Putamen (tissue), 1 donor: ENCODE measurements around the gene LRCOL1.

Experiments
- DNase-seq: peaks from one replicate; pipeline ENCODE4 v3.0.0-alpha.2; 2016; ENCODE audit warnings: low spot score

The LRCOL1 gene

DNA sequence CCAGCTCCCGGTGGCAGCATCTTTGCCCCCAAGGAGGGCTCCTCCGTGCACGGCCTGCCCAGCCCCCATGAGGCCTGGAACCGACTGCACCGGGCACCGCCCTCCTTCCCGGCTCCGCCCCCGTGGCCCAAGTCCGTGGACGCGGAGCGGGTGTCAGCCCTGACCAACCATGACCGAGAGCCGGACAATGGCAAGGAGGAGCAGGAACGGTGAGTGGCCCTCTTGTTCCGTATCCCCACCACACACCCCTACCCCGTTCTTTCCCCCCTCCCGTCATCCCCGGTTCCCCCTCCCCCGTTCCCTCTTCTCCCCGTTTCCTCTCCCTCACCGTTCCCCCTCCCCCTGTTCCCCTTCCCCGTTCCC is 28.3 kb downstream of the LRCOL1 start:
- DNase-seq, result no peak

- DNase-seq, result no peak
Observed at GRCh38 chr12:132581348-132582057, 28.9 kb downstream of the LRCOL1 start.

GRCh38 chr12:132580701-132581292 is 29.6 kb downstream of the LRCOL1 start:
- no peak for DNase-seq

- DNase-seq, result no peak
Observed at GRCh38 chr12:132579744-132580143, 30.6 kb downstream of the LRCOL1 start.

- DNase-seq, result no peak
Observed at GRCh38 chr12:132578826-132579225, 31.6 kb downstream of the LRCOL1 start.

GRCh38 chr12:132578118-132578517 is 32.3 kb downstream of the LRCOL1 start:
- DNase-seq, result no peak

- DNase-seq, result no peak
Observed at GRCh38 chr12:132577191-132577920, 33.0 kb downstream of the LRCOL1 start.

DNA sequence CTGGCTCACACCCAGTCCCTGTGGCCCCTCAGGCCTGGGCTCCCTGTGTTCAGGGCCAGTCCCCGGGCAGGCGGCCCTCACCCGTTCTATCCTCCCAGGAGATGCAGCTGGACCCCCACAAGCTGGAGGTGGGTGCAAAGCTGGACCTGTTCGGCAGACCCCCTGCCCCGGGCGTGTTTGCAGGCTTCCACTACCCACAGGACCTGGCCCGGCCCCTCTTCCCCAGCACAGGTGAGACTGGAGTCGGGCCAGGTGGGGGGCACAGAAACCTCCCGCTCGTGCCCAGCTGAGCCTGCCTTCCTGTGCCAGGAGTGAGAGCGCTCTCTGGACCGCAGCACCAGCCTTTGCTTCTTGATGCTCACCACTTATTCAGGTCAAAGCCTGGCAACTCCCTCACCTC is 33.7 kb downstream of the LRCOL1 start:
- no peak for DNase-seq

DNA sequence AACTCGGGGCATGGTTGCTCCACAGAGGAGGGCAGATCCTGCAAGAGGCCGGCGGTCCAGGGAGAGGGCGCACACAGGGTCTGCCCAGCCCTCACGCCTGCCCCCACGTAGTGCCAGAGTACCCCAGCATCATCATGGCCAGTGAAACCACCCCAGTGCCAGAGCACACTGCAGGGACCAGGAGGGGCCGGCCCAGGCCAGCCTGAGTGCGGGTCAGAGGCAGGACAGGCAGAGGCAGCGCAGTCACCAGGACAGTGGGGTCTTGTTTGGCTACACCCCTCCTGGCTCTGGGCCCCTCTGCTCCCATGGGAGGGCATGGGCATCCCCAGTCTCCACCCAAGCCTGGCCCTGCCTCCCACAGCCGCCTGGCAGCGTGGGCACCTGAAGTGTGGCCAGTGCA is 34.7 kb downstream of the LRCOL1 start:
- DNase-seq, result no peak

- no peak for DNase-seq
Observed at GRCh38 chr12:132574271-132574996, 35.9 kb downstream of the LRCOL1 start.

DNA sequence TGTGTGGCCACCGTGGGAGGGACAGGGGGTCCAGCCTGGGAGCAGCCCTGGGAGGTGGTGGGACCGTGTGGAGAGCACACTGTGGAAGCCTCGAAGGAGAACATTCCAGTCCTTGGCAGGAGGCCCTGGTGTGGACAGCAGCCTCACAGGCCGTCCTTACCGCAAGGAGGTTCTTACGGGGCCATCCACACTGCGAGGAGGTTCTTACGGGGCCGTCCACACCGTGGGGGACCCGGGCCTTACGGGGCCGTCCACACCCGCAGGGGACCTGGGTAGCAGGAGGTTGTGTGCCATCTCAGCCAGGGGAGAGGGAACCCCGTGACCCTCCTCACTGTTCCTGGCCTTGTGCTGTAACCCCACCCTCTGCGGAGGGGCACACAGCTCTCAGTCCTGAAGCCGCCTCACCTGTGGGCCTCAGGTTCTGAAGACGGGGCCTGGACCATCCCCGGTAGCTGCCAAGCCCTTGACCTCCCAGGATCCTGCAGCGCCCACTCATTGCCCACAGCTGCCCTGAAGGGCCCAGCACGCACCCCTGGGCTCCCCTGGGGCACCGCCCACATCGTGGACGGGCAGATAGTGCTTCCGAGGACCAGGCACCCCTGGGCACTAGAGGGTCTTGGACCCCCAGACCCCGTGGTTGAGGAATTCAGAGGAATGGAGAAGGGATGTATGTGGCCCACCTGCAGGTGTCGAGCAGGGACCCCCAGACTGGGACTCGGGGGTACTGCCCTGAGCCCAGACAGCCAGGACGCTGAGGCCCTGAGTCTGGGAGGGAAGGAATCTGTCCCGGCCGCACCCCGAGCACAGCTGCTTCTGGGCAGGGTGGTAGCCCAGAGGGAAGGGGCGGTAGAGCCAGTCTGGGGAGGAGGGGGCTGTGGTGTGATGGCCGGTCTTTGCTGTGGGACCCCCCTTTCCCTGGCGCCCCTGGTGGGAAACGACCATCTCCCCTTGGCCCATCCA is 37.3 kb downstream of the LRCOL1 start:
- no peak for DNase-seq

DNA sequence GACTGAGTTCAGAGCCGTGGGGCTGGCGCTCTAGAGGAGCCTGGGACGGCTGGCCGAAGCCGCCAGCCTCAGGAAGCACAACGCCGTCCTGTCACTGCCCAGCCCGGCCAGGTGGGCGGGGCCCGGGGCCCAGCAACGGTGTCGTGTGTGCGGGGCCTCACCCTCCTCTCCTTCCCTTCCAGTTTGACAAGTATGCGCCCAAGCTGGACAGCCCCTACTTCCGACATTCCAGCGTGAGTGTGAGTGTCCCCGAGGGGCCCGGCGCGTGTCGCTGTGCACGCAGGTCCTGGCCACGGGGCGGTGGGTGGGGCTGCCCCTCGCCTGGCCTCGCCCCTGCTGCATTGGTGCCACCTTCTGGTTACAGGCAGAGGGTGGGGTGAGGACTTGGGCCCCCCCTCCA is 38.3 kb downstream of the LRCOL1 start:
- DNase-seq, result no peak

GRCh38 chr12:132571598-132571997 is 38.8 kb downstream of the LRCOL1 start:
- no peak for DNase-seq

- no peak for DNase-seq
Observed at GRCh38 chr12:132571051-132571450, 39.3 kb downstream of the LRCOL1 start.

- no peak for DNase-seq
Observed at GRCh38 chr12:132570635-132571034, 39.7 kb downstream of the LRCOL1 start.

DNA sequence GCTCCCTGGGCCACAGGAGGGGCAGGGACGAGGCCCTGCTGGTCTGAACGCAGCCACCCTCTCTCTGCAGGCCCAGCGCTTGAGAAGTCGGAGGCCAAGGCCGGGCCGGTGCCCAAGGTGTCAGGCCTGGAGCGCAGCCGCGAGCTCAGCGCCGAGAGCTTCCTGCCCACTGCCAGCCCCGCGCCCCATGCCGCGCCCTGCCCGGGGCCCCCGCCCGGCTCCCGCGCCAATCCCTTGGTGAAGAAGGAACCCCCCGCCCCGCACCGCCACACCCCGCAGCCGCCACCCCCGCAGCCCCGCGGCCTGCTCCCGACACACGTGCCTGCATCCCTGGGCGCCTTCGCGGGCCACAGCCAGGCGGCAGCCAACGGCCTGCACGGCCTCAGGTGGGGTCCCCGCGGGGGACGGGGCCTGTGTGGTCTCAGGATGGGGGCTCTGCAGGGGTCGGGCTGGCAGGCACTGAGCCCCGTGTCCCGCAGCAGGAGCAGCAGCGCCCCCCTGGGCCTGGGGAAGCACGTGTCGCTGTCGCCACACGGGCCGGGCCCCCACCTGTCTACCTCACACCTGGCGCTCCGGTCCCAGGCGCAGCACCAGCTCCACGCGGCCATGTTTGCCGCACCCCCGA is 40.4 kb downstream of the LRCOL1 start:
- DNase-seq, result no peak

- DNase-seq, result no peak
Observed at GRCh38 chr12:132568826-132569480, 41.4 kb downstream of the LRCOL1 start.

DNA sequence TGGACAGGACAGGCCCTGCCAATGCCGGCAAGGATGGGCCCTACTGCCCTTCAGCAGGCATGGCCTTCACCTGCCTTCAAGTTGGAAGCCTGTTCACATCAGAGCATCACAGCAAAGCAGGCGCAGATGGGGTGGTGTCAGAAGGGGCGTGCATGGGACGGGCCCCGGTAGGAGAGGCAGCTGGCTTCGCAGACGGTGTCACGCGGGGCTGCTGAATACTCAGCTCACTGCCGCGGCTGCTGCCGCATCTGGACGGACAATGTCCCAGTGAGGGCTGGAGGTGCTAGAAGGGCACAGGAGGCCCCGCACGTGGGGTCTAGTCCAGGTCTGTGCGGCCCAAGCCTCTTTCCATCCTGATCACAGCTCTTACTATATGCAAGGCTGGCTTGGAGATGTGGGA is 42.1 kb downstream of the LRCOL1 start:
- DNase-seq, result no peak

- peak; percentile 63 for DNase-seq
Observed at GRCh38 chr12:132566516-132567131, 43.8 kb downstream of the LRCOL1 start.

- no peak for DNase-seq
Observed at GRCh38 chr12:132565365-132565764, 45.0 kb downstream of the LRCOL1 start.
